IPS-15b (cell line): ENCODE measurements around the gene EIF4E1B.
"Not testable (repeated sequence)": the region's sequence is repeated elsewhere in the genome, so short reads cannot be mapped to it uniquely, and the experiment has no call there.

ENCODE experiments used
- H3K27me3 ChIP-seq: one replicate; pipeline ENCODE4 v1.6.1; 2013; ENCODE audit warnings: low read length; ENCODE audit not compliant: control insufficient read depth, insufficient read depth
- H3K36me3 ChIP-seq: one replicate; pipeline ENCODE4 v1.6.1; 2013; ENCODE audit warnings: low read length; ENCODE audit not compliant: control insufficient read depth, insufficient read depth
- H3K4me1 ChIP-seq: one replicate; pipeline ENCODE4 v1.6.1; 2013; ENCODE audit warnings: mild to moderate bottlenecking, low read length; ENCODE audit not compliant: control insufficient read depth, insufficient read depth
- H3K4me3 ChIP-seq: one replicate; pipeline ENCODE4 v1.5.1; 2013; ENCODE audit warnings: low read depth, low read length
- H3K9ac ChIP-seq: one replicate; pipeline ENCODE4 v1.6.1; 2013; ENCODE audit warnings: low read depth, mild to moderate bottlenecking, low read length
- H3K9me3 ChIP-seq: one replicate; pipeline ENCODE4 v1.6.1; 2013; ENCODE audit warnings: mild to moderate bottlenecking, low read length; ENCODE audit not compliant: control insufficient read depth, insufficient read depth

Gene EIF4E1B, protein sequence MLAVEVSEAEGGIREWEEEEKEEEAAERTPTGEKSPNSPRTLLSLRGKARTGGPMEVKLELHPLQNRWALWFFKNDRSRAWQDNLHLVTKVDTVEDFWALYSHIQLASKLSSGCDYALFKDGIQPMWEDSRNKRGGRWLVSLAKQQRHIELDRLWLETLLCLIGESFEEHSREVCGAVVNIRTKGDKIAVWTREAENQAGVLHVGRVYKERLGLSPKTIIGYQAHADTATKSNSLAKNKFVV

DNA sequence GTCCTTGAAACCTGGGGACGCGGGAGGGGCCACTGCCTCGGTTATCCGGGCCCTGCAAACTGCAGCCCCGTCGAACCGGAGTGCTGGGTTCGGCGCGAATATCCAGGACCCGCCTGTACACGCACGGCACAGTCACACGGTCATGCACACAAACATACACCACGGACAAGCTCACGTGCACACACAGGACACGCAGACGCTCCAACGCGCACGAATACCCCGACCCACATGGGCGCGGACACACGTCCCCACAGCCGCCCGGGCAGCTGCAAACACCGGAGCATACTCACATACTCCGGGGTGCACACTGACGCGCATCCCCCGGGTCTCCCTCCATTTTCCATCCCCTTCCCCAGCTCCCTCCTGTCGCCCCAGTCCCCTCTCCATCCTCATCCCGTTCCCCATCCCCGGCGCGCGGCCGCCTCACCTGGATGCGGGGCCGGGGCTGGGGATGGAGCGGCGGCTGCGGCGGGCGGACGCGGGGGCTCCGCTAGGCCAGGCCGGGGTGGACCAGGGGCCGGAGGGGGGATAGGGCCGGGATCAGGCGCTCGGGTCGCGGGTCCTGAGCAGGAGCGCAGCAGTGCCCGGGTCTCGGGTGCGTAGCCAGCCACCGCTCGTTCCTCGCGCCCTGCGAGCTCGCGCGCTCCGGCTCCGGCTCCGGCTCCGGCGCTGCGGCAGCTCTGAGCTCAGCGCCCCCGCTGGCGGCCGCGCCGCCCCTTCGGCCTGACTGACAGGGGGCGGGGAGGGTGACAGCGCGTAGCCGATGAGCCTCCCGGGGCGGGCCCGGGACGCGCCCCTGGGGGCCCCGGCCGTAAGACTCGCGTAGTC lies at the start of gene EIF4E1B, which contains the start of gene SNCB:
Gene EIF4E1B (plus strand): TSS at position 823 of the 828 bp plus-strand sequence. CDS start 12,113 bp downstream, outside the sequence.
Gene SNCB (minus strand): TSS at position 682 of the 828 bp plus-strand sequence. CDS start 880 bp downstream, outside the sequence.
- no peaks in the 10 kb centered on the region for H3K9me3 ChIP-seq
- no peaks in the 10 kb centered on the region for H3K36me3 ChIP-seq
- peak within 1 kb of the TSS; percentile 47 for H3K9ac ChIP-seq
- peak within 1 kb of the TSS; percentile 95 for H3K4me3 ChIP-seq
- peaks cover 7% of the 10 kb centered on the region for H3K4me1 ChIP-seq
- H3K27me3 ChIP-seq, result peaks cover 46% of the 10 kb centered on the region

DNA sequence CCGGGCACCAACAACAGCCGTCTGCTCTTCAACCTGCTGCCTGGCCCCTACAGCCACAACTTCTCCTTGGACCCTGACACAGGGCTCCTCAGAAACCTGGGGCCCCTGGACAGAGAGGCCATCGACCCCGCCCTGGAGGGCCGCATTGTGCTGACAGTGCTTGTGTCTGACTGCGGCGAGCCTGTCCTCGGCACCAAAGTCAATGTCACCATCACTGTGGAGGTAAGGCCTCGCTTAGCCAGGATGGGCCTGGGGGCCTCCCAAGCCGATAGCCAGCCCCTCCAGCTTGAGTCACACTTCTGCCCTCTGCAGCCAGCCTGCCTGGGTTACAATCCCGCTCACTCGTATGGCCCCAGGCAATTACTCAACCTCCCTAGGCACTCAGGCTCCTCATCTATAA lies 49.1 kb upstream of the EIF4E1B start:
- H3K9ac ChIP-seq, result no peak overlapping the region
- H3K27me3 ChIP-seq, result no peaks in the 10 kb centered on the region
- H3K4me1 ChIP-seq, result no peaks in the 10 kb centered on the region
- no peak overlapping the region for H3K4me3 ChIP-seq
- H3K9me3 ChIP-seq, result peaks cover 6% of the 10 kb centered on the region
- no peaks in the 10 kb centered on the region for H3K36me3 ChIP-seq

DNA sequence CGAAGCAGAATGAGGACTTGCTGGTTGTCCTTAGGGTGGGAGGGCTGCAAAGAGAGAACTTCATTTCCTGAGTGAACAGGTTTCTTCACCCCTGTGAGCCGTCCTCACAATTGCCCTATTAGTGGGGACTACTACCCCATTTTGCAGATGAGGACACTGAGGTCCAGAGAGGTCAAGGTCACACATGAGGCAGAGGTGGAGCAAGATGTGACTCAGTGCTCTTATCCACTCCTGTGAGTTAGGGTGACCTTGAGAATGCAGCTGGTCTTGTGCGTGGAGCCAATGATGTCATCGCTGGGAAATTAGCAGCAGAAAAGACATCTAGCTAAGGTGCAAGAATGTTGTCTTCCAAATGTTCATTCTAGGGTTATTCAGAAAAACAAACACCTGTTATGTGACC lies 47.4 kb upstream of the EIF4E1B start:
- no peak overlapping the region for H3K4me3 ChIP-seq
- no peaks in the 10 kb centered on the region for H3K27me3 ChIP-seq
- peaks cover 6% of the 10 kb centered on the region for H3K9me3 ChIP-seq
- no peaks in the 10 kb centered on the region for H3K36me3 ChIP-seq
- no peaks in the 10 kb centered on the region for H3K4me1 ChIP-seq
- H3K9ac ChIP-seq, result no peak overlapping the region

DNA sequence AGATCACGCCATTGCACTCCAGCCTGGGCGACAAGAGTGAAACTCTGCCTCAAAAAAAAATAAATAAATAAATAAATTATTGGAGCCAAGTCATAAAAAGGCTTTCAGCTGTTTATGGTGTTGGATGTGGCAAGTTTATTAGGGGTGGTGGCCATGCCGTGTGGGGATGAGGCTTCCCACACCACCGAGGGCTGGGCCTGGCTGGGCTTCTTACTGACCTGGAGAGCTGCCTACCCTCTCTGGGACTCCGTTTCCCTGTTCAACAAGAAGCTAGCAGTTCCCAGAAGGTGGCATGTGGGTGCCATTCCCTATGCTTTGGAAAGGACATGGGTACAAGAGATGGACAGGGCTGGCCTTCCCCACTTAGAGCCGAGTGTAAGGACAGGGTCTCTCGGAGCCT lies 43.1 kb upstream of the EIF4E1B start:
- no peaks in the 10 kb centered on the region for H3K4me1 ChIP-seq
- H3K36me3 ChIP-seq, result no peaks in the 10 kb centered on the region
- H3K9me3 ChIP-seq, result peaks cover 6% of the 10 kb centered on the region
- H3K27me3 ChIP-seq, result no peaks in the 10 kb centered on the region
- no peak overlapping the region for H3K4me3 ChIP-seq
- no peak overlapping the region for H3K9ac ChIP-seq

DNA sequence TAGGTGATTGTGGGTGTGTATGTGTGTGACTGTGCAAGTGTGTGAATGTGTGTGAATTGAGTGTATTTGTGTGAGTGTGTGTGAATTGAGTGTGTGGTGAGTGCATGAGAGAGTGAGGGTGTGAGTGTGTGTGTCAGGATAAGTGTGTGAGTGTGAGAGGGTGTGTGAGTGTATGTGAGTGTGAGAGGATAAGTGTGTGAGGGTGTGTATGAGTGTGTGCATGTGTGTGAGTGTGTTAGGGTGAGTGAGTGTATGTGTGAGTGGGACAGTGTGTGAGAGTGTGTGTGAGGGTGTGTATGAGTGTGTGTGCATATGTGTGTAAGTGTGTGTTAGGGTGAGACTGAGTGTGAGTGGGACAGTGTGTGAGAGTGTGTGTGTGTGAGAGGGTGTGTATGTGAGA lies 42.2 kb upstream of the EIF4E1B start:
- H3K4me3 ChIP-seq, result no peak overlapping the region
- no peak overlapping the region for H3K9ac ChIP-seq
- H3K36me3 ChIP-seq, result no peaks in the 10 kb centered on the region
- H3K9me3 ChIP-seq, result peaks cover 6% of the 10 kb centered on the region
- H3K27me3 ChIP-seq, result no peaks in the 10 kb centered on the region
- no peaks in the 10 kb centered on the region for H3K4me1 ChIP-seq

DNA sequence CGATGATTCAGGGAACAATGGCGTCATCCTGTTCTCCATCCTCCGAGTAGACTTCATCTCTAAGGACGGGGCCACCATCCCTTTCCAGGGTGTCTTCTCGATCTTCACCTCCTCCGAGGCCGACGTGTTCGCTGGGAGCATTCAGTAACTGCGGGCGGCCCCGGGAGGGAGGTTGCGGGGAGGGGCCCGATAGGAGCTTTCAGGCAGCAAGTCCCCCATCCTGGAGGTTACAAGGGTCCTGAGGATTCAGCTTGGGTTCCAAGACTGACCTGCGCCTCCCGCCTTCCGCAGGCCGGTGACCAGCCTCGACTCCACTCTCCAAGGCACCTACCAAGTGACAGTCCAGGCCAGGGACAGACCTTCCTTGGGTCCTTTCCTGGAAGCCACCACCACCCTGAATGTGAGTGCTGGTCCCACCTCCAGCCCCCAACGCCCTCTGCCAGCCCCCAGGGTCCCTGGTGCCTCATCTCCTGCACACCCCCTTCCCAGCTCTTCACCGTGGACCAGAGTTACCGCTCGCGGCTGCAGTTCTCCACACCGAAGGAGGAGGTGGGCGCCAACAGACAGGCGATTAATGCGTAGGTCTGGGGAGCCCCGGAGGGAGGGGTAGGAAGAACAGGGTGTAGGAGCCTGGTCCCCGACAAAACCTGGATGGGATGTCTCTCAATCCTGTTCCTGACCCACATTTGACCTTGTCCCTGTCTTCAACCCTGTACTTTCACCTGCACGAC lies 41.3 kb upstream of the EIF4E1B start:
- Histone ChIP-seq H3K9ac (no peak overlapping the region), H3K36me3 (no peaks in the 10 kb centered on the region), H3K4me3 (no peak overlapping the region), H3K9me3 (peaks cover 6% of the 10 kb centered on the region), H3K4me1 (no peaks in the 10 kb centered on the region), H3K27me3 (no peaks in the 10 kb centered on the region)

DNA sequence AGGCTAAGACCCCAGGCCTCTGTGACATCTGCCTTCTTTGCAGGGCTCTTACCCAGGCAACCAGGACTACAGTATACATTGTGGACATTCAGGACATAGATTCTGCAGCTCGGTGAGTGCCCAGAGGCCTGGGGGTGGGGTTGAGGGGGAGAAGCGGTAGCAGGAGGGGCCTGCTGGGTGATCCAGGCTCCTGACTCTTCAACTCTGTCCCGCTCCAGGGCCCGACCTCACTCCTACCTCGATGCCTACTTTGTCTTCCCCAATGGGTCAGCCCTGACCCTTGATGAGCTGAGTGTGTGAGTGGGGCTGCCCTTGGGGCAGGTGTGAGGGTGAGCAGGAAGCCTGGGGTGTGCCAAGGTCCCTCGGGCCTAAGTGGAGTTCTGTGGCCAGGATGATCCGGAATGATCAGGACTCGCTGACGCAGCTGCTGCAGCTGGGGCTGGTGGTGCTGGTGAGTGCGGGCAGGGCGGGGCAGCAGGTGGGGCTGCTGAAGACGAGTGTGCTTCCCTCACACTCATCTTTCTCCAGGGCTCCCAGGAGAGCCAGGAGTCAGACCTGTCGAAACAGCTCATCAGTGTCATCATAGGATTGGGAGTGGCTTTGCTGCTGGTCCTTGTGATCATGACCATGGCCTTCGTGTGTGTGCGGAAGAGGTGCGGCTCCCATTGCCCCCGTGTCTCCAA lies 40.3 kb upstream of the EIF4E1B start:
- no peak overlapping the region for H3K9ac ChIP-seq
- no peaks in the 10 kb centered on the region for H3K4me1 ChIP-seq
- peaks cover 2% of the 10 kb centered on the region for H3K36me3 ChIP-seq
- H3K27me3 ChIP-seq, result no peaks in the 10 kb centered on the region
- H3K4me3 ChIP-seq, result no peak overlapping the region
- peaks cover 3% of the 10 kb centered on the region for H3K9me3 ChIP-seq

DNA sequence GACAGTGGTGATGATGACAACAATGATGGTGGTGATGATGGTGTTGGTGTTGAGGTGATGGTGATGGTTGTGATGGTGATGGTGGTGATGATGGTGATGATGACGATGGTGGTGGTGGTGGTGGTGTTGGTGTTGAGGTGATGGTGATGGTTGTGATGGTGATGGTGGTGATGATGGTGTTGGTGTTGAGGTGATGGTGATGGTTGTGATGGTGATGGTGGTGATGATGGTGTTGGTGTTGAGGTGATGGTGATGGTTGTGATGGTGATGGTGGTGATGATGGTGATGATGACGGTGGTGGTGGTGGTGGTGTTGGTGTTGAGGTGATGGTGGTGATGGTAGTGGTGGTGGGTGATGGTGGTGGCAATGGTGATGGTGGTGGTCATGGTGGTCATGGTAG lies 38.8 kb upstream of the EIF4E1B start:
- not testable (repeated sequence) for H3K36me3 ChIP-seq, H3K9ac ChIP-seq, H3K4me1 ChIP-seq, H3K27me3 ChIP-seq, H3K9me3 ChIP-seq, H3K4me3 ChIP-seq

DNA sequence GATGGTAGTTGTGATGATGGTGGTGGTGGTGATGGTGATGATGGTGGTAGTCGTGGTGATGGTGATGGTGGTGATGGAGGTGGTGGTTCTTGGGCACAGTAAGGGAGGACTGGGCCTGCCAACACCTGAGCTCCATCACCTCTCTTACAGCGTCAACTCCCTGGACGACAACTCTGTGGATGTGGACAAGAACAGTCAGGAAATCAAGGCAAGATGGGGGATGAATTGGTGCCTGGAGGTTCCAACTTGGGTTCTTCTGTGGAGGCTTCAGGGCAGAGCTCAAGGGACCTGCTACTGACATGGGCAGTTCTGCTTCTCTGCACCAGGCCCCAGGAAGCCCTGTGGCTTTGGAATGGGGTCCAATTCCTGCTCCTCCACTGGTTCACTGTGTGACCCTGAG lies 37.9 kb upstream of the EIF4E1B start:
- Histone ChIP-seq H3K4me3 (no peak overlapping the region), H3K4me1 (peaks cover under 1% of the 10 kb centered on the region), H3K27me3 (peaks cover 2% of the 10 kb centered on the region), H3K9me3 (no peaks in the 10 kb centered on the region), H3K9ac (no peak overlapping the region), H3K36me3 (peaks cover 4% of the 10 kb centered on the region)

DNA sequence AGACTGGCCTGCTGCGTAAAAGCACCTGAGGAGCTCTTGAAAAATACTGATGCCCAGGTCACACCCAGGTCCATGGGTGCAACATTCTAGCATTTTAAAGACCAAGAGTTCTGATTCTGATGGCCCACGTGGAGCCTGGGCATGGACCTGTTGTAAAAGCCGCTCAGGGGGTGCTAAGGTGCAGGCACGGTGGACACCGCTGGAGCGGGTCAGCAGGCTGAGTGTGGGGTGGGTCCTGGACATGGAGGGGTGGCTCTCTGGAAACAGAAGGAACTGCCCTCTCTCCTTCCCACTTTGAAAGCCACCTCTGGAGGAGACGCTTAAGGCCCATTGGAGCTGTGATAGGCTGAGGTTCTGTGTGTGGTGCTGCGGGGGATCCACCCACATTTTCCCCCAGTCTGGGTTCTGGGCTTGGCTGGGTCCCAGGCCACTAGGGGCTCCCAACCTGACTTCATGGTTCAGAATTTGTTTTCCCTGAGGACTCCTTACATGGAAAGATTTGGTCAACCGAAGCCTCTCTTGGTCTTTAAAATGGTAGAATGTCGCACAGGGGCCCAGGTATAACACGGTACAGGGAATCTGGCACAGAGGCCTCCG lies 37.1 kb upstream of the EIF4E1B start:
- Histone ChIP-seq H3K4me3 (no peak overlapping the region), H3K9me3 (no peaks in the 10 kb centered on the region), H3K27me3 (peaks cover 5% of the 10 kb centered on the region), H3K4me1 (peaks cover 2% of the 10 kb centered on the region), H3K9ac (no peak overlapping the region), H3K36me3 (peaks cover 6% of the 10 kb centered on the region)

DNA sequence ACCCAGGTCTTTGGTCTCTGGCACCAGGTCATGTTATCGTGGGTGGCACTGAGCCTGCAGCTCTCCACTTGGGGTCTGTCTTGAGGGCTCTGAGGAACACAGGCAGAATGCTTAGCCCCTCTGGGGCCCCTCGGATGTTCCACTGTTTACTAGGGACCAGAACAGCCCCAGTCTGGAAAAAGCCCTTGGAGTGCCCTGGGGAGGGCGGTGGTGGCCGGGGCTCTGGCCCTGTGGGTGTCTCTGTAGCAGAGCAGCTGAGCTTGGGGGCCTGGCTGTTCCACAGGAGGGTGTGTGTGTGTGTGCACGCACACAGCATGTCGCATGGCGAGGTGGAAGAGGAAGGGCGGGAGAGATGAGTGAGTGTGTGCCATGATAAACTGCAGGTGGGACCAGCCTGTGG lies 35.9 kb upstream of the EIF4E1B start:
- Histone ChIP-seq H3K4me3 (no peak overlapping the region), H3K9ac (no peak overlapping the region), H3K36me3 (peaks cover 6% of the 10 kb centered on the region), H3K27me3 (peaks cover 5% of the 10 kb centered on the region), H3K9me3 (no peaks in the 10 kb centered on the region), H3K4me1 (peaks cover 2% of the 10 kb centered on the region)
